GM19468 (cell line): ENCODE results near the gene TNFRSF13B.
"Not testable (repeated sequence)": the region's sequence is repeated elsewhere in the genome, so short reads cannot be mapped to it uniquely, and the experiment has no call there.

Source experiments
- ATAC-seq: cut with Tn5 transposase; IDR thresholded peaks from one replicate; pipeline ENCODE4 v1.9.1; 2021; ENCODE audit warnings: mild to moderate bottlenecking, moderate library complexity, moderate number of reproducible peaks; ENCODE audit not compliant: unreplicated experiment; ENCODE audit errors: extremely low read depth

The TNFRSF13B gene

DNA sequence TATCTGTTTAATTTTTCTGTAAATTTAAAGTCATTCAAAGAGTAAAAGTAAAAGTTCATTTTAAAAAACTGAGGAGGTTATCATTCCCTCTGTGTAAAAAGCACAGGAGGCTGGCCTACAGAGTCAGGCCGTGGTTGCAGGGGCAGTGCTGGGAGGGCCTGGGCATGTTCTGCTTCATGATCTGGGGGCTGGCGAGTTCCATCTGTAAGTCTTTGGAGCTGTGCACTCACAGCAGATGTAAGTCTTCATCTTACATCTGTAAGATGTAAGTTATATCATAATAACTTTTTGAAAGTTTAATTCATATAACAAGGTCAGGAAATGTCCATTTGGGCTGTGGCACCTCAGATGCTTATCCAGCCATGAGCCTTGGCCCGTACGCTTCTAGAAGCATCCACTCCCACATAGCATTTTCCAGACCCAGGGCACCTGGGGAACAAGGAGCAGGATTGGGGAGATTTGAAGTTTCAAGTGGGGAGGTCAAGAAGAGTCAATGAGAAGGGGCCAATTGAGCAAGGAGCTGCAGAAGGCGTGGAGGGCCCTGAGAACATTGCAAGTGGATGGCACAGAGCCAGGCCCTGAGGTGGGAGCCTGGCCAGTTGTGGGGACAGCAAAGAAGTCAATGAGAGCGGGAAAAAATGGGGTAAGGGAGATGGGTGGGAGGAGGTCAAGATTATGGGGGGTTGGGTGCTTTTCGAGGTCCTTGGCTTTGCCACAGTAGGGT lies 54.1 kb downstream of the TNFRSF13B start:
- no peak for ATAC-seq

- ATAC-seq = no peak
Measured at GRCh38 chr17:16916557-16916920, 55.4 kb downstream of the TNFRSF13B start.

DNA sequence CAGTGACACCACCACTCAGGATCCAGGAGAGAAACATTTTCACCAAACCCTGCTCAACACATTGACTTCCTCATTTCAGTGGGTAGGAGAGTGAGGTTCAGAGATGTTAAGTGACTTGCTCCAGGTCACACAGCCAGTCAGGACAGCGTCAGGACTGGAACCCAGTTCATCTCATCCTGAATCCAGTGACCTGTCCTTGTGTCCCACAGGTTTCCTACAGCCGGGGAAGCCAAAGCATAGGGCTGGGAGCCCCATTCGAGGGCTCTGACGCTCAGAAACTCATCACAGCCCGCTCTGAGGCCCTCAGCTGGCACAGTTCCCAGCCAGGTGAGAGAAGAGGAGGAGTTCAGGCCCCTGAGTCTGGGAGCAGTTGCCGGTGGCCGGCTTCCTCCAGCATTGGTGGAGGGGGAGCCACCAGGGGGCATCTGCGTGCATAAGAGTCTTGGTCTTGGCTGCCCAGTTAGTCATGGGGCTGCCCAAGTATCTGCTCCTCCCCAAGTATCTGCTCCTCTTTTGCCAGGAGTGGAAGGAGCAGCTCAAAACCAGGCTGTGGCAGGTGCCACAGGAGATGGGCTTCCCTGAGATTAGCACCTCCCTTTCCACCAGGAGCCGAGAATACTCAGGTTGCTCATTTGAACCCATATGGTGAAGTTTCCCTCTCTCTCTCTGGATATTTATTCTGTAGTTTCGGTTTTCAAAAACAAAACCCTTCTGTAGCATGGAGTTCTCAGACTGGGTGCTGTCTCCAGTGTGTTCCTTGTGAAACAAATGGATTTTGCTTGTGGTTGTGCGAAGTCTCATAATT lies 56.0 kb downstream of the TNFRSF13B start:
- ATAC-seq = no peak

- no peak for ATAC-seq
Measured at GRCh38 chr17:16913463-16913862, 58.5 kb downstream of the TNFRSF13B start.

DNA sequence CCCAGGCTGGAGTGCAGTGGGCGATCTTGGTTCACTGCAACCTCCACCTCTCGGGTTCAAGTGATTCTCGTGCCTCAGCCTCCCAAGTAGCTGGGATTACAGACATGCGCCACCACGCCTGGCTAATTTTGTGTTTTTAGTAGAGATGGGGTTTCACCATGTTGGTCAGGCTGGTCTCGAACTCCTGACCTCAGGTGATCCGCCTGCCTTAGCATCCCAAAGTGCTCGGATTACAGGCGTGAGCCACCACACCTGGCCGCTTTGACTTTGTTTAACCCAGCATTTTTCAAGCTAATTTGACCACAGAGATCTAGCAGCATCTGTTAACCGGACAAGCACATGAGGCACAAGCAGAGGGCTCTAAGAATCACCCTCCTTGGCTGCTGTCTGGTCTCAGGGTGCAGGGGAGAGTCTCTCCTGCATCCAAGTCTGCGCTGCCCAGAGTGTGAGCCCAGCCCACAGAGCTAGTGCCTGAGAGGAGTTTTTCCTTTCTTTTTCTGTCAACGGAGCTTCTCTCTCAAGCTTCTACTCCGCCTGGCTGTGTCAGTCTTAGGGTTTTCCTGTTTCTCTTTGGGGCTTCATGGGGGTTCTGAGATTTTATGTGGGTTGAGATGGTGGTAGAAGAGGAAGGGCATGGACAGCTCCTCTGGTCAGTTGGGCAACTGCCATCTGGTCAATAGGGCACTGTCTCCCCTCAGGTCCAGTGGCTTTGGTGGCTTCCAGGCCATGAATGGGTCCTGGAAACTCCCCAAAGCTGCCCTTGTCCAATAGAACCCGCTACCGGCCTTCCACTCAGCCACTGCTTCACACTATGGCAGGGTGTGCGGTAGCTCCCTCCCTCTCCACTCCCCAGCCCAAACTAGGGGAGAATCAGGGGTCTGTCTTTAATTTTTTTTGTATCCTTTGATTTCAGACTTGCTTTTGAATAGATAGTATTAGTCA lies 59.6 kb downstream of the TNFRSF13B start:
- ATAC-seq = no peak

GRCh38 chr17:16911141-16911937 lies 60.6 kb downstream of the TNFRSF13B start:
- ATAC-seq = no peak

GRCh38 chr17:16910341-16910740 lies 61.6 kb downstream of the TNFRSF13B start:
- no peak for ATAC-seq

- no peak for ATAC-seq
Measured at GRCh38 chr17:16909472-16910246, 62.3 kb downstream of the TNFRSF13B start.

- no peak for ATAC-seq
Measured at GRCh38 chr17:16908273-16908672, 63.6 kb downstream of the TNFRSF13B start.

GRCh38 chr17:16906680-16907079 lies 65.2 kb downstream of the TNFRSF13B start:
- no peak for ATAC-seq

- ATAC-seq = no peak
Measured at GRCh38 chr17:16905593-16906191, 66.2 kb downstream of the TNFRSF13B start.

GRCh38 chr17:16903070-16903469 lies 68.8 kb downstream of the TNFRSF13B start:
- ATAC-seq = not testable (repeated sequence)

DNA sequence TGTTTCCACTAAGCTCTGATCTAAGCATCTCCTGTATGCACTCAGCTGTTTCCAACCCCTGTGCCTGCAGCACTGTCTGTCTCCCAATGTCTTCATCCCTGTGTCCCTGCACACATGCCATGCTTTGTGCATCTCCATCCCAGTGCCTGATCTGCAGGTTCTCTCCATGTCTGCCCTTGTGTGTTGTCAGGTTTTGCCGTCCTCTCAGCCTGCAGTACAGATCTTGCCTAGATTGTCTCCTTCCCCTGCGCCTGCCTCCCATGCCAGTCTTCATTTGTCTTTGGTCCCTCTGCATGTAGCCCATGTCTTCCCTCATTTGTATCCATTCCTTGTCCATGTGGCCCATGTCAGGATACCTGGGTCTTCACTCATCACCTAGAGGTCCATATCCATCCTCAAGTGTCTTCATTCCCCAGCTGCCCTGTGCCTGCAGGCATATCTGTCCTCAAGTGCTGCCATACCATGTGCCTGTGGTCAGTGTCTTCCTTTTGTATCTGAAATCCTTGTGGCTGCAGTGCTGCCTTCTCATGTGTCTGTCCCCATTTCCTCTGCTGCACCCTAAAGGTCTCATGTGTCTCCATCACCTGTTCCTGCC lies 71.5 kb downstream of the TNFRSF13B start:
- no peak for ATAC-seq

- ATAC-seq = not testable (repeated sequence)
Measured at GRCh38 chr17:16897211-16897896, 74.6 kb downstream of the TNFRSF13B start.

DNA sequence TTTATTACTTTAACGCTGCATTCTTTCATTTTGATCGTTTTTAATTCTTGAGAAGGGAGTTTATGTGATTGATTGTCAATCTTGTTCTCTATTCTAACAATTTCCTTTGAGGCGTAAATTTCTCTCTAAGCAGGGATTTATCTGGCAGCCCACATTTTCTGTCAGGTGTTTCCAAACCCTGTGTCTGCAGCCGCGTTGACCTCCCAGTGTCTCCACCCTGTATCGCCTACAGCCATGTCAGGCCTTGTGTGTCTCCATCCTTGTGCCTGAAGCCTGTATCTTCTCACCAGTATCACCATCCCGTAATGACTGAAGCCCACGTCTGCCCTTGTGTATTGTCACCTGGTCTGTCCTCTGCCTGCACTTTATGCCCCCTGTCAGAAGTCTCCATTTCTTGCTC lies 75.7 kb downstream of the TNFRSF13B start:
- not testable (repeated sequence) for ATAC-seq

DNA sequence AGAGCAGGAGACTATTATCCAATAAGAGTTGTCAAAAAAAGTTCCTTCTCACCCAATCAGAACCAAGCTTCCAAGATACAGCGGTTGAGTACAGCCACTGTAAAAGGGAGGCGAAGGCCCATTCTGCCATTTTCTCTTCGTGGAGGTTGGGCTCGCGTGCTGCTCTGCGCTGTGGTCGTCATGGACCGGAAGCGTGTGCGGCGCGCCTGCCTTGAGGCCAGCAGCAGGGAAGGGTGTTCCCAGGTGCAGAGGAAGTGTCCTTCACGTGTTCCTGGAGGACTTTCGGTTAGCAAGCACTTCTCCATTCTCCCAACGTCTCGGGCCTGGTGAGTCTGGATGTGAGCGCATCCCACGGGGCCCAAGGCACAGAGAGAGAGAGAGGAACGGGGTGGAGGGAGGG lies 78.4 kb downstream of the TNFRSF13B start:
- ATAC-seq = not testable (repeated sequence)

- ATAC-seq = not testable (repeated sequence)
Measured at GRCh38 chr17:16892876-16893454, 79.0 kb downstream of the TNFRSF13B start.
